Measurements from ENCODE around the gene PSD4. TPM values are rescaled to one million over a fixed set of nuclear protein-coding genes. Genes with fewer than 3 reads are reported as not detected.

PSD4 gene
- polyA plus RNA-seq, 2 of the 4 experiments (the other 2 are of a cell fraction) = 5.4 to 21.6 TPM

DNA sequence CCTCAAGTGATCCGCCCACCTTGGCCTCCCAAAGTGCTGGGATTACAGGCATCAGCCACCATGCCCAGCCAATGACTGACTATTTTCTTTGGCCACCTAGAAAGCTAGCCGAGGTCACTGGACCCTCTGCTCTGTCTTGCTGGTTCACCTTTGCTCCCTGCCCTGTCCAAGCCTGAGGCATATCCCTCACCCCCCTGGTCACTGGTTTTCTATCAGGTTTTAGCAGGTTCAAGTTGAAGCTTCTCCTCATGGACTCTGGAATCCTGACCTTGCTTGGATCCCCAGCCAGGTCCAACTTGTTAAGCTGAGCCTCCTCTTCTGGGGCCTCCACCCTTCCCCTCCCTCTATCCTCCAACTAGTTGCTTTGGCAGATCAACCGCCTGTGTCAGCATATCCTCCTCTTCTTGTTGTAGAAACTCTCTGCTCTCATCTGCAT is 71.5 kb downstream of the PSD4 start:
- CTCF ChIA-PET = interaction anchor here (1.0 to 13.6 kb wide), 7 partner anchors 9 to 126 kb away, joined by 3 to 119 read pairs (median 11); no protein-coding TSS in a partner anchor
- TF ChIP-seq MAFK (IDR thresholded peaks at IDR 0.05; ENCODE audit: partially characterized antibody) (peak; percentile 33), EHMT2 (IDR thresholded peaks at IDR 0.05; ENCODE audit: low read depth) (no peak)
- peaks cover 8% of the 10 kb centered on the region for H3K9me3 ChIP-seq
- H3K4me3 ChIP-seq = no peak overlapping the region
- H3K4me1 ChIP-seq = peaks cover 38% of the 10 kb centered on the region
- DNase-seq (ENCODE audit: low read depth in 1 of 2, low spot score in 1 of 2) = no peak
- FAIRE-seq = no peak
- no peak for ATAC-seq
- peak overlapping the region; percentile 97 to 98 for H3K27ac ChIP-seq
- POLR2A ChIA-PET = no interaction called here
- WGBS (ENCODE audit: missing lambda C conversion rate) = 88% methylated on average over 3 of the region's 3 CpGs
- H3K4me2 ChIP-seq = no peak overlapping the region

DNA sequence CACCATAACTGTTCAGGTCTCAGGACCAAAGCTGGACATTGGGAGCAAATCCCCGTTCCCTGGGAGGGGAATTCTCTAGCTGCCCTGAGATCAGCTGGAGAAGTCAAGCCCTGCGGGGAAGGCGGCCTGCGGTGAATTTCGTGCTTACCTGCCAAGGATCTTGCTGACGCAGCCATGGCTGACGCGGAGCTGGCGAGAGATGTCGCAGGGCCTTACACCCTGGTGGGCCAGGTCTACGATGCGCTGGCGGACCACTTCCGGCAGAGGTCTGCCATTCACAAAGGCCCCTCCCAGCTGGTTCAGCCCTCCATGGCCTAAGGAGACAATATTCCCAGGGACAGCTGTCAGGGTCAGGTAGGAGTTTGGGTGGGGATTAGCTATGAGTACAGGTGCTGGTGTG is 72.8 kb downstream of the PSD4 start:
- Histone ChIP-seq H3K9me3 (peaks cover 8% of the 10 kb centered on the region), H3K4me2 (no peak overlapping the region), H3K27ac (peak overlapping the region; percentile 97 to 98), H3K4me1 (peaks cover 37% of the 10 kb centered on the region), H3K4me3 (no peak overlapping the region)
- ATAC-seq = no peak
- CTCF ChIA-PET = interaction anchor here (0.6 to 13.6 kb wide), 12 partner anchors 11 to 144 kb away, joined by 3 to 119 read pairs (median 6); partner anchors contain the start of gene PAX8
- FAIRE-seq = no peak
- POLR2A ChIA-PET = no interaction called here
- DNase-seq (ENCODE audit: low read depth in 1 of 2, low spot score in 1 of 2) = no peak
- TF ChIP-seq HDAC2 (IDR thresholded peaks at IDR 0.05) = no peak
- no peak for TF ChIP-seq KDM5A (IDR thresholded peaks at IDR 0.05)
- TF ChIP-seq EHF (CRISPR knock-in tag; IDR thresholded peaks at IDR 0.05) = no peak
- TF ChIP-seq, protein P1, sequence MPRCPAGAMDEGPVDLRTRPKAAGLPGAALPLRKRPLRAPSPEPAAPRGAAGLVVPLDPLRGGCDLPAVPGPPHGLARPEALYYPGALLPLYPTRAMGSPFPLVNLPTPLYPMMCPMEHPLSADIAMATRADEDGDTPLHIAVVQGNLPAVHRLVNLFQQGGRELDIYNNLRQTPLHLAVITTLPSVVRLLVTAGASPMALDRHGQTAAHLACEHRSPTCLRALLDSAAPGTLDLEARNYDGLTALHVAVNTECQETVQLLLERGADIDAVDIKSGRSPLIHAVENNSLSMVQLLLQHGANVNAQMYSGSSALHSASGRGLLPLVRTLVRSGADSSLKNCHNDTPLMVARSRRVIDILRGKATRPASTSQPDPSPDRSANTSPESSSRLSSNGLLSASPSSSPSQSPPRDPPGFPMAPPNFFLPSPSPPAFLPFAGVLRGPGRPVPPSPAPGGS (IDR thresholded peaks at IDR 0.05) = no peak
- no peak for TF ChIP-seq FOSB (CRISPR knock-in tag; IDR thresholded peaks at IDR 0.05)
- no peak for TF ChIP-seq FOXS1 (CRISPR knock-in tag; IDR thresholded peaks at IDR 0.05)
- no peak for TF ChIP-seq NR3C1 (IDR thresholded peaks at IDR 0.05)
- 89% methylated on average over 14 of the region's 14 CpGs for WGBS (ENCODE audit: missing lambda C conversion rate)

DNA sequence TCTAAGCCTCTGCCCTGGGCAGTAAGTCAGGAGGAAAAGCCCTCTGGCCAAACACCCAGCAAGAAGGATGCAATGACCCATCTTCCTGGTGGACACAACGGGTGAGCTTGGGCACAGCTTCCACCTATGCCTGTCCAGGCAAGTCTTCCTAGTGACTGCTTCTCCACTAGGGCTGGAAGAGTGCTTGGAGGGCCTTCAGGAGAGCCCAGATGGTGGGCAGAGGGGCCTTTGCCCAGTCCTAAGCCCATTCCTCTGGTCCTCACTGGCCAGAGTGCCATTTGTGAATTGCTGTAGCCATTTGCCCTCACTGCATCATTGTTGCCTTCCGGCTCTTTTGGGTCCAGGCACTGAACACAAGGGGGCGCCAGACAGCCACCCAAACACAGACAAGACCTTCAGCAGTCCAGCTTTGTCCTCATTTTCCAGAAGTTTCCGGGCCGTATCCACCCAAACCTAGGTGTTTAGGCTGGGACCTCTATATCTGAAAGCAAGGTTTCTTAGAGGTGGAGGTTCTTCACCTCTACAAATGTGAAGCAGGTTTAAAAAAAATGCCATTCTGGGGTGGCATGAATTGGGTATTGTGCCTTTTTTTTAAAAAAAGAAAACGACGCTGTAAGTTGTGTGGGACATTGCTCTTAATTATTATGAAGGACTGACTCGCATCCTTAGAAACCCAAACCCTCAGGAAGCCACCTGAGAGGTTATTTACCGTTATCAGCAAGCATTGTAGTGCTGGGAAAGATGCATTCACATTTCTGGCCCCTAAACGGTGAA is 75.4 kb downstream of the PSD4 start:
- ChIA-PET CTCF (interaction anchor here (0.6 to 13.6 kb wide), 37 partner anchors 8 to 141 kb away, joined by 3 to 119 read pairs (median 4); partner anchors contain the start of gene PAX8), POLR2A (no interaction called here)
- FAIRE-seq = peak; percentile 93
- TF ChIP-seq ZNF302 (CRISPR knock-in tag; IDR thresholded peaks at IDR 0.05) (no peak), HEYL (CRISPR knock-in tag; IDR thresholded peaks at IDR 0.05) (no peak), RAD21 (conservative IDR thresholded peaks at IDR 0.05 in 1 of 2, IDR thresholded peaks at IDR 0.05 in 1 of 2) (peak; percentile 95 to 97), EHMT2 (IDR thresholded peaks at IDR 0.05; ENCODE audit: low read depth) (peak; percentile 25; the same call in 1 of the 2 replicates), ESRRA (IDR thresholded peaks at IDR 0.05; ENCODE audit: borderline replicate concordance, low read length) (no peak), GATA3 (IDR thresholded peaks at IDR 0.05; ENCODE audit: borderline replicate concordance) (no peak), SMC3 (IDR thresholded peaks at IDR 0.05) (peak; percentile 95), EHF (CRISPR knock-in tag; IDR thresholded peaks at IDR 0.05) (no peak), RCOR1 (IDR thresholded peaks at IDR 0.05; ENCODE audit: low read depth, low read length) (no peak), JUNB (IDR thresholded peaks at IDR 0.05) (no peak), RARB (CRISPR knock-in tag; IDR thresholded peaks at IDR 0.05) (no peak), POLR2A (IDR thresholded peaks at IDR 0.05; ENCODE audit: low read length) (no peak), SREBF2 (IDR thresholded peaks at IDR 0.05) (no peak)
- TF ChIP-seq, protein P2, sequence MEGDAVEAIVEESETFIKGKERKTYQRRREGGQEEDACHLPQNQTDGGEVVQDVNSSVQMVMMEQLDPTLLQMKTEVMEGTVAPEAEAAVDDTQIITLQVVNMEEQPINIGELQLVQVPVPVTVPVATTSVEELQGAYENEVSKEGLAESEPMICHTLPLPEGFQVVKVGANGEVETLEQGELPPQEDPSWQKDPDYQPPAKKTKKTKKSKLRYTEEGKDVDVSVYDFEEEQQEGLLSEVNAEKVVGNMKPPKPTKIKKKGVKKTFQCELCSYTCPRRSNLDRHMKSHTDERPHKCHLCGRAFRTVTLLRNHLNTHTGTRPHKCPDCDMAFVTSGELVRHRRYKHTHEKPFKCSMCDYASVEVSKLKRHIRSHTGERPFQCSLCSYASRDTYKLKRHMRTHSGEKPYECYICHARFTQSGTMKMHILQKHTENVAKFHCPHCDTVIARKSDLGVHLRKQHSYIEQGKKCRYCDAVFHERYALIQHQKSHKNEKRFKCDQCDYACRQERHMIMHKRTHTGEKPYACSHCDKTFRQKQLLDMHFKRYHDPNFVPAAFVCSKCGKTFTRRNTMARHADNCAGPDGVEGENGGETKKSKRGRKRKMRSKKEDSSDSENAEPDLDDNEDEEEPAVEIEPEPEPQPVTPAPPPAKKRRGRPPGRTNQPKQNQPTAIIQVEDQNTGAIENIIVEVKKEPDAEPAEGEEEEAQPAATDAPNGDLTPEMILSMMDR (IDR thresholded peaks at IDR 0.05) = peak; percentile 82
- TF ChIP-seq, protein P3, sequence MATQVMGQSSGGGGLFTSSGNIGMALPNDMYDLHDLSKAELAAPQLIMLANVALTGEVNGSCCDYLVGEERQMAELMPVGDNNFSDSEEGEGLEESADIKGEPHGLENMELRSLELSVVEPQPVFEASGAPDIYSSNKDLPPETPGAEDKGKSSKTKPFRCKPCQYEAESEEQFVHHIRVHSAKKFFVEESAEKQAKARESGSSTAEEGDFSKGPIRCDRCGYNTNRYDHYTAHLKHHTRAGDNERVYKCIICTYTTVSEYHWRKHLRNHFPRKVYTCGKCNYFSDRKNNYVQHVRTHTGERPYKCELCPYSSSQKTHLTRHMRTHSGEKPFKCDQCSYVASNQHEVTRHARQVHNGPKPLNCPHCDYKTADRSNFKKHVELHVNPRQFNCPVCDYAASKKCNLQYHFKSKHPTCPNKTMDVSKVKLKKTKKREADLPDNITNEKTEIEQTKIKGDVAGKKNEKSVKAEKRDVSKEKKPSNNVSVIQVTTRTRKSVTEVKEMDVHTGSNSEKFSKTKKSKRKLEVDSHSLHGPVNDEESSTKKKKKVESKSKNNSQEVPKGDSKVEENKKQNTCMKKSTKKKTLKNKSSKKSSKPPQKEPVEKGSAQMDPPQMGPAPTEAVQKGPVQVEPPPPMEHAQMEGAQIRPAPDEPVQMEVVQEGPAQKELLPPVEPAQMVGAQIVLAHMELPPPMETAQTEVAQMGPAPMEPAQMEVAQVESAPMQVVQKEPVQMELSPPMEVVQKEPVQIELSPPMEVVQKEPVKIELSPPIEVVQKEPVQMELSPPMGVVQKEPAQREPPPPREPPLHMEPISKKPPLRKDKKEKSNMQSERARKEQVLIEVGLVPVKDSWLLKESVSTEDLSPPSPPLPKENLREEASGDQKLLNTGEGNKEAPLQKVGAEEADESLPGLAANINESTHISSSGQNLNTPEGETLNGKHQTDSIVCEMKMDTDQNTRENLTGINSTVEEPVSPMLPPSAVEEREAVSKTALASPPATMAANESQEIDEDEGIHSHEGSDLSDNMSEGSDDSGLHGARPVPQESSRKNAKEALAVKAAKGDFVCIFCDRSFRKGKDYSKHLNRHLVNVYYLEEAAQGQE (IDR thresholded peaks at IDR 0.05) = no peak
- TF ChIP-seq, protein P4, sequence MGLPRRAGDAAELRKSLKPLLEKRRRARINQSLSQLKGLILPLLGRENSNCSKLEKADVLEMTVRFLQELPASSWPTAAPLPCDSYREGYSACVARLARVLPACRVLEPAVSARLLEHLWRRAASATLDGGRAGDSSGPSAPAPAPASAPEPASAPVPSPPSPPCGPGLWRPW (IDR thresholded peaks at IDR 0.05) = no peak
- TF ChIP-seq, protein P5, sequence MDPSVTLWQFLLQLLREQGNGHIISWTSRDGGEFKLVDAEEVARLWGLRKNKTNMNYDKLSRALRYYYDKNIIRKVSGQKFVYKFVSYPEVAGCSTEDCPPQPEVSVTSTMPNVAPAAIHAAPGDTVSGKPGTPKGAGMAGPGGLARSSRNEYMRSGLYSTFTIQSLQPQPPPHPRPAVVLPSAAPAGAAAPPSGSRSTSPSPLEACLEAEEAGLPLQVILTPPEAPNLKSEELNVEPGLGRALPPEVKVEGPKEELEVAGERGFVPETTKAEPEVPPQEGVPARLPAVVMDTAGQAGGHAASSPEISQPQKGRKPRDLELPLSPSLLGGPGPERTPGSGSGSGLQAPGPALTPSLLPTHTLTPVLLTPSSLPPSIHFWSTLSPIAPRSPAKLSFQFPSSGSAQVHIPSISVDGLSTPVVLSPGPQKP (IDR thresholded peaks at IDR 0.05; ENCODE audit: low read depth, low read length) = no peak
- TF ChIP-seq, protein P6, sequence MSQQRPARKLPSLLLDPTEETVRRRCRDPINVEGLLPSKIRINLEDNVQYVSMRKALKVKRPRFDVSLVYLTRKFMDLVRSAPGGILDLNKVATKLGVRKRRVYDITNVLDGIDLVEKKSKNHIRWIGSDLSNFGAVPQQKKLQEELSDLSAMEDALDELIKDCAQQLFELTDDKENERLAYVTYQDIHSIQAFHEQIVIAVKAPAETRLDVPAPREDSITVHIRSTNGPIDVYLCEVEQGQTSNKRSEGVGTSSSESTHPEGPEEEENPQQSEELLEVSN (IDR thresholded peaks at IDR 0.05; ENCODE audit: borderline replicate concordance, low read depth) = no peak

More for the DNA sequence above, 75.4 kb downstream of the PSD4 start:
- H3K4me3 ChIP-seq = no peak overlapping the region
- peaks cover 8% of the 10 kb centered on the region for H3K9me3 ChIP-seq
- DNase-seq (ENCODE audit: low read depth in 1 of 2, low spot score in 1 of 2) (peak; percentile 67 to 83), ATAC-seq (peak; percentile 67 to 92; a peak in 4 of 6 replicates)
- peaks cover 24% of the 10 kb centered on the region for H3K4me1 ChIP-seq
- H3K27ac ChIP-seq = peak overlapping the region; percentile 97 to 98
- WGBS (ENCODE audit: missing lambda C conversion rate) = 58% methylated on average over 10 of the region's 10 CpGs
- no peak overlapping the region for H3K4me2 ChIP-seq

All from A549 (cell line).